GM23248 (cell line): ENCODE data around the gene TIPIN. TPM values are rescaled to one million over a fixed set of nuclear protein-coding genes. Genes with fewer than 3 reads are reported as not detected.
"Not testable (repeated sequence)": the region's sequence is repeated elsewhere in the genome, so short reads cannot be mapped to it uniquely, and the experiment has no call there.

ENCODE experiments used
- DNase-seq: peaks from one replicate; pipeline ENCODE4 v3.0.0-alpha.2; 2015
- H2AFZ ChIP-seq: fragments of 200-600 bp; sonication (generic); 2 replicates; pipeline ENCODE4 v1.6.1; 2016; ENCODE audit warnings: antibody characterized with exemption
- H3F3A ChIP-seq: fragments of 200-600 bp; sonication (generic); 2 replicates; pipeline ENCODE4 v1.6.1; 2016; ENCODE audit warnings: mild to moderate bottlenecking, antibody characterized with exemption, mixed run types; ENCODE audit not compliant: insufficient read depth
- H3K27ac ChIP-seq: fragments of 200-600 bp; sonication (generic); 2 replicates; pipeline ENCODE4 v1.5.1; 2016; ENCODE audit warnings: mild to moderate bottlenecking
- H3K27me3 ChIP-seq: fragments of 200-600 bp; sonication (generic); replicated peaks from 2 replicates; pipeline ENCODE4 v1.6.1; 2016; ENCODE audit warnings: mild to moderate bottlenecking; ENCODE audit not compliant: insufficient read depth
- H3K36me3 ChIP-seq: fragments of 200-600 bp; sonication (generic); 2 replicates; pipeline ENCODE4 v1.6.1; 2016; ENCODE audit warnings: low read depth, mild to moderate bottlenecking
- H3K4me1 ChIP-seq: fragments of 200-600 bp; sonication (generic); 2 replicates; pipeline ENCODE4 v1.6.1; 2016; ENCODE audit warnings: mild to moderate bottlenecking; ENCODE audit not compliant: insufficient read depth
- H3K4me2 ChIP-seq: fragments of 200-600 bp; sonication (generic); one replicate; pipeline ENCODE4 v1.6.1; 2016; ENCODE audit warnings: mild to moderate bottlenecking; ENCODE audit not compliant: unreplicated experiment
- H3K4me3 ChIP-seq: fragments of 200-600 bp; sonication (generic); 2 replicates; pipeline ENCODE4 v1.5.1; 2016; ENCODE audit warnings: mild to moderate bottlenecking
- H3K79me2 ChIP-seq: fragments of 200-600 bp; sonication (generic); 2 replicates; pipeline ENCODE4 v1.6.1; 2016; ENCODE audit warnings: mild to moderate bottlenecking; ENCODE audit not compliant: insufficient read depth
- H3K9ac ChIP-seq: fragments of 200-600 bp; sonication (generic); 2 replicates; pipeline ENCODE4 v1.6.1; 2016; ENCODE audit warnings: mild to moderate bottlenecking
- H3K9me2 ChIP-seq: fragments of 200-600 bp; sonication (generic); 2 replicates; pipeline ENCODE4 v1.6.1; 2016; ENCODE audit warnings: mixed run types, mild to moderate bottlenecking, moderate library complexity; ENCODE audit not compliant: insufficient read depth
- H3K9me3 ChIP-seq: fragments of 200-600 bp; sonication (generic); one replicate; pipeline ENCODE4 v1.6.1; 2017; ENCODE audit warnings: low read depth
- H4K20me1 ChIP-seq: fragments of 200-600 bp; sonication (generic); 2 replicates; pipeline ENCODE4 v1.6.0; 2016; ENCODE audit not compliant: insufficient read depth
- EZH2 ChIP-seq: fragments of 200-600 bp; sonication (generic); IDR thresholded peaks from 2 replicates; pipeline ENCODE4 v1.6.1; 2018; ENCODE audit warnings: antibody characterized with exemption, mild to moderate bottlenecking; ENCODE audit not compliant: insufficient read depth, poor library complexity, severe bottlenecking
- EZH2phosphoT487 ChIP-seq: fragments of 200-600 bp; sonication (generic); IDR thresholded peaks from 2 replicates; pipeline ENCODE4 v1.6.1; 2018; ENCODE audit warnings: antibody characterized with exemption, moderate library complexity, mild to moderate bottlenecking, low read depth; ENCODE audit not compliant: insufficient read depth
- WGBS, 2 experiments: methylation state at CpG; one replicate each; pipeline ENCODE4 v1.1.6; 2015 to 2017; ENCODE audit warnings: low lambda C conversion rate in 2 of 2, low coverage in 1 of 2; ENCODE audit errors: missing lambda C conversion rate in 2 of 2; 5-methylcytosine and 5-hydroxymethylcytosine counted together
- in situ Hi-C: fragments of 300-500 bp; cut with MboI; formaldehyde crosslinking; loops from 2 replicates; pipeline ENCODE4 v1.15.0; 2020
- polyA plus RNA-seq: library from polyadenylated mRNA; unstranded; fragments of >200 nt; fragmentation: Nextera tagmentation; extraction: Ambion mirVana; gene quantifications from 2 replicates; pipeline ENCODE4 v1.2.1, GENCODE V29; 2016
- total RNA-seq: library from RNA; depleted of rRNA; stranded (reverse); fragments of >200 nt; shearing (Covaris generic); gene quantifications from 2 replicates; pipeline ENCODE4 v1.2.3, GENCODE V29; 2014

The TIPIN gene
- total and polyA plus RNA-seq, 2 experiments from 2014 or later: 4.6 to 9.6 TPM

GRCh38 chr15:66388043-66388363 is 31.5 kb upstream of the TIPIN start:
- peak overlapping the region; percentile 81 for H3K4me2 ChIP-seq
- WGBS, 2 experiments: 0% methylated on average over 3 of the region's 3 CpGs
- H3K9me3 ChIP-seq: no peaks in the 10 kb centered on the region
- peak overlapping the region; percentile 64 for H3K27ac ChIP-seq
- H3K9me2 ChIP-seq: no peaks in the 10 kb centered on the region
- DNase-seq: no peak
- peak overlapping the region; percentile 81 for H3K9ac ChIP-seq
- peaks cover 9% of the 10 kb centered on the region; the same call in 1 of the 2 replicates for H4K20me1 ChIP-seq
- peak overlapping the region; percentile 97 for H2AFZ ChIP-seq
- peak overlapping the region; percentile 88 for H3K4me3 ChIP-seq
- peaks cover 8% of the 10 kb centered on the region; the same call in 1 of the 2 replicates for H3F3A ChIP-seq
- H3K27me3 ChIP-seq: no peaks in the 10 kb centered on the region
- peaks cover 73% of the 10 kb centered on the region for H3K79me2 ChIP-seq
- in situ Hi-C loops: no loop called here
- no peak for TF ChIP-seq EZH2phosphoT487
- TF ChIP-seq EZH2: no peak
- H3K4me1 ChIP-seq: peaks cover 17% of the 10 kb centered on the region
- no peaks in the 10 kb centered on the region for H3K36me3 ChIP-seq

- H2AFZ ChIP-seq: peak overlapping the region; percentile 97
- no peaks in the 10 kb centered on the region for H3K36me3 ChIP-seq
- TF ChIP-seq EZH2 (no peak), EZH2phosphoT487 (no peak)
- H3K4me2 ChIP-seq: peak overlapping the region; percentile 81
- peaks cover 67% of the 10 kb centered on the region for H3K79me2 ChIP-seq
- H3F3A ChIP-seq: peaks cover 8% of the 10 kb centered on the region; the same call in 1 of the 2 replicates
- peaks cover 17% of the 10 kb centered on the region for H3K4me1 ChIP-seq
- peak overlapping the region; percentile 64 for H3K27ac ChIP-seq
- H3K4me3 ChIP-seq: peak overlapping the region; percentile 88
- H4K20me1 ChIP-seq: peaks cover 6% of the 10 kb centered on the region; the same call in 1 of the 2 replicates
- no peaks in the 10 kb centered on the region for H3K9me3 ChIP-seq
- in situ Hi-C loops: no loop called here
- no peaks in the 10 kb centered on the region for H3K27me3 ChIP-seq
- peak; percentile 89 for DNase-seq
- H3K9ac ChIP-seq: peak overlapping the region; percentile 81
- 0 to 1% methylated on average over 35 to 42 of the region's 62 CpGs for WGBS, 2 experiments
- no peaks in the 10 kb centered on the region for H3K9me2 ChIP-seq
Measured at GRCh38 chr15:66387163-66388042, 30.9 kb upstream of the TIPIN start.

- H3K36me3 ChIP-seq: no peaks in the 10 kb centered on the region
- peaks cover 57% of the 10 kb centered on the region for H3K79me2 ChIP-seq
- peak; percentile 99 for DNase-seq
- in situ Hi-C loops: no loop called here
- H3K4me3 ChIP-seq: peak within 1 kb of the TSS; percentile 88
- peak within 1 kb of the TSS; percentile 64 for H3K27ac ChIP-seq
- no peaks in the 10 kb centered on the region for H3K9me3 ChIP-seq
- no peak for TF ChIP-seq EZH2
- TF ChIP-seq EZH2phosphoT487: no peak
- no peaks in the 10 kb centered on the region for H3K27me3 ChIP-seq
- WGBS, 2 experiments: 4 to 5% methylated on average over 47 to 59 of the region's 69 CpGs
- peaks cover 8% of the 10 kb centered on the region; the same call in 1 of the 2 replicates for H3F3A ChIP-seq
- H3K9me2 ChIP-seq: no peaks in the 10 kb centered on the region
- H2AFZ ChIP-seq: peak within 1 kb of the TSS; percentile 97
- peaks cover 17% of the 10 kb centered on the region for H3K4me1 ChIP-seq
- peak within 1 kb of the TSS; percentile 81 for H3K9ac ChIP-seq
- peak within 1 kb of the TSS; percentile 92 for H3K4me2 ChIP-seq
- H4K20me1 ChIP-seq: peaks cover 6% of the 10 kb centered on the region; the same call in 1 of the 2 replicates
Measured at GRCh38 chr15:66386204-66387123, 30.0 kb upstream of the TIPIN start, which contains the start of gene MAP2K1. Gene MAP2K1 (plus strand): TSS chr15:66386912. CDS start chr15:66387348, 436 bp downstream.

GRCh38 chr15:66381376-66381775 is 24.9 kb upstream of the TIPIN start:
- H3K9me3 ChIP-seq, in situ Hi-C loops, H3K36me3 ChIP-seq, H3K9me2 ChIP-seq, H3K4me1 ChIP-seq, H3K27me3 ChIP-seq, H2AFZ ChIP-seq, H3K4me3 ChIP-seq, H3F3A ChIP-seq, H3K27ac ChIP-seq, H3K4me2 ChIP-seq, H3K9ac ChIP-seq, H4K20me1 ChIP-seq: not testable (repeated sequence)
- WGBS, 2 experiments: 94 to 98% methylated on average over 2 of the region's 2 CpGs
- peak; percentile 25 for DNase-seq
- H3K79me2 ChIP-seq: peaks cover 14% of the 10 kb centered on the region; the same call in 1 of the 2 replicates
